Iris pigment epithelial cell (primary cell): ENCODE data around the gene TANGO2.

Experiments used
- DNase-seq: peaks from one replicate; pipeline ENCODE4 v3.0.0-alpha.2; 2011; ENCODE audit warnings: low read depth

Gene TANGO2

DNA sequence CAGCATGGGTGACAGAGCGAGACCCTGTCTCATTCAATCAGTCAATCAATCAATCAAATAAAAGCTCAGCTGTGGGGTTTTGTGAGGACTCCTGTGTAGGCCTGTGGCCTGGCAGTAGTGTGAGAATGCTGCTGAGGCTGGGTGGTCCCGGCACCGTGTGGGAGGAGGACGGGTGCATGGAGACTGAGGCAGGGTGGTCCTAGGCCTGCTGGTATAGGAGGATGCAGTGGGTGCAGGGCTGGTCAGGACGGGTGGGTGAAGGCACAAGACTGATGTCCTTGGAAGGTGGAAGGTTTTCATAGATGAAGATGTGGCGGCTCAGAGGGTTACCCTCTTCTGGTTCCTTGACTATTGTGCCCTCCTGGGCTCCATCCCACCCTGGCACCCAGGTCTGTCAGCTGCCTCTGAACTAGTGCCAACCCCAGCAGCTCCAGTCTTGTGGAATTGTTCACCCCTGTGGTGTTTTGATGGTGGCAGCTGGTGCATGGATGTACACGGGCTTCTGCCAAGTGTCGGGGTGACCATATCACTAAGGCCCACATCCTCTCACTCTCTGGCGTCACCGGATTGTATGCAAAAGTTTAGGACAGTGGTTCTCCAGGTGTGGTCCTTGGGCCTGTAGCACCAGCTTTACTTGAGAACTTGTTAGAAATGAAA lies 23.7 kb downstream of the TANGO2 start:
- no peak for DNase-seq

DNA sequence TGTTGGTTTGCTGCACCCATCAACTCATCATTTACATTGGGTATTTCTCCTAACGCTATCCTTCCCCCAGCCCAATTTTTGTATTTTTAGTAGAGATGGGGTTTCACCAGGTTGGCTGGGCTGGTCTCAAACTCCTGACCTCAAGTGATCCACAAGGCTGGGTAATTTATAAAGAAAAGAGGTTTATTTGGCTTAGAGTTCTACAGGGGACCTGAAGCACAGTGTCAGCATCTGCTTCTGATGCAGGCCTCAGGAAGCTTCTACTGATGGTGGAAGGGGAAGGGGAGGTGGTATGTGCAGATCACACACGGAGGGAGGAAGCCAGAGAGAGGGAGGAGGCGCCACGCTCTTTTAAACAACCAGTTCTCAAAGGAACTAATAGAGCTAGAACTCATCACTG lies 25.8 kb downstream of the TANGO2 start:
- DNase-seq: no peak

DNA sequence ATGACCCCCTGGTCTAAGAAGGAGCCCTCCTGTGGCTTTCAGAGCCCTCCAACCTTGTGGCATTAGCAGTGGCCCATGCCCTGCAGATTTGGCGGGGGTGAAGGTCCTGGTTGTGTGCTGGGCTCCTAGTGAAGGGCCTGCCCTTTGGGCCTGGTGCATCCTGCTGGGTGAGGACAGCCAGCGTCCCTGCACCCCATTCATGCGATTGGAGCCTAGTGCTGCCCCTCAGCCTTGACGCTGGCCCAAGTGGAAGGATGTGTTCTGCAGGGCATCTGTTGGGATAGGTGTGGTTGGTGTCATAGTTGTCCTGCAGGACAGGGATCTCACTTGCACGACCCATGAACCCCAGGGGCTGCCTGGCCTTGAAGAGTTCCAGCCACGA lies 31.0 kb downstream of the TANGO2 start:
- DNase-seq: no peak

DNA sequence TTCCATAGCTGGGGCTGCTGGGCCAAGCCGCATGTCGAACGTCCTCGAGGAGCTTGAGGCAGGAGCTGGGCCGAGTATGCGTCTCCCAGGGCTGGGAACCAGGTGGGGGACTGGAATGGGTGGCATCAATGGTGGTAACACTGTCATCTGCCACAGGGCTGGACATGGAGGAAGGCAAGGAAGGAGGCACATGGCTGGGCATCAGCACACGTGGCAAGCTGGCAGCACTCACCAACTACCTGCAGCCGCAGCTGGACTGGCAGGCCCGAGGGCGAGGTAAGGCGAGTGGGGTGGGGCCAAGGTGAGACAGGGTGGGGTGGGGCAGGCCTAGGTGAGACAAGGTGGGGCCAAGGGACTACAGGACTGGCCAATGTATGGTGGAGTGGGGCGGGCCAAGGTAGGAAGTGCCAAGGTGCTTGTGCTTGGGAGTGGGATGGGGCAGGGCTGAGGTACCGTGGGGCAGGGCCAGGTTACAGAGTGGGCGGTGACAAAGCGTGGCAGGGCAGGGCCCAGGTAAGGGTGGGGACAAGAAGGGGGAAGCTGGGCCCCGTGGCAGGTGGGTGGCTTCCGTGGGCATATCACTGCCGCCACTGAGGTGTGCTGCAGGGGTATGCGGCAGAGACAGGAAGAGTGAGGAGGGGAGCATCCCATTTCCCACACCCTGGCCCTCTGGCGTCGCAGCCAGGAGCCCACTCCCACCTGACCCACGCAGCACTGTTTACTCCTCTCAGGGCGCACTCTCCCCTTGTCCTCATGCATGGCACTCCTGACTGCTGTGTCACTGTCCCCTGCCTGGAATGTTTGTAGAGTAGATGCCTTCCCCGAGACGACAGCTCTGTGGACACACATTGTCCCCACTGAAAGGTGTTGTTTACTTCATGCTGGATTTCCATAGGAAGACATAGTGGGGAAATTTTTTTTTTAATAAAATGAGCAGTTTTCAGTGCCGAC lies 31.7 kb downstream of the TANGO2 start:
- DNase-seq: no peak

DNA sequence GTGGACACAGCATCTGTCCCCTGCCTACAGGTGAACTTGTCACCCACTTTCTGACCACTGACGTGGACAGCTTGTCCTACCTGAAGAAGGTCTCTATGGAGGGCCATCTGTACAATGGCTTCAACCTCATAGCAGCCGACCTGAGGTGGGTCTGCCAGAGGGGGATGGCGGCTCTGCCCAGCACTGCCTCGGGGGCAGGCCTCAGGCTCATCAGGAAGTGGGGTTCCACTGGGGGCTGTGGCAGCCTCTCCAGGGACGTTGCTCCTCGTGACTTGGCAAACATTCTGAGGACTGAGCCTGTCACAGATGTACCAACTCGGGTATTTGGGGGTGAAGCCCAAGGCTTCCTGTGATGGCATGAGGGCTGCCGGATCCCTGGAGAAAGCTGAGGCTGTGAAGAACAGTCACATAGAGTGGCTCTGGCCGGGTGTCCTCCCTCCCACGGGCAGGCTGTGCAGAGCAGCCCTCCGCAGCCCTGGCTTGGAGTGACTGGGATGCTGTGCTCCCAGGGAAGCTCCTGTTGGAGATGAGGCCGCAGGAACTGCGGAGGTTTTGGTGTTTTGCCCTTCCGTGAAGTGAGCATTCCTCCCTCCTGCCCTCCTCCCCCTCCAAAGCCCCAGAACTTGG lies 32.6 kb downstream of the TANGO2 start:
- no peak for DNase-seq

GRCh38 chr22:20054034-20054427 lies 33.1 kb downstream of the TANGO2 start:
- no peak for DNase-seq

- DNase-seq: no peak
Observed at GRCh38 chr22:20054485-20054884, 33.6 kb downstream of the TANGO2 start.

DNA sequence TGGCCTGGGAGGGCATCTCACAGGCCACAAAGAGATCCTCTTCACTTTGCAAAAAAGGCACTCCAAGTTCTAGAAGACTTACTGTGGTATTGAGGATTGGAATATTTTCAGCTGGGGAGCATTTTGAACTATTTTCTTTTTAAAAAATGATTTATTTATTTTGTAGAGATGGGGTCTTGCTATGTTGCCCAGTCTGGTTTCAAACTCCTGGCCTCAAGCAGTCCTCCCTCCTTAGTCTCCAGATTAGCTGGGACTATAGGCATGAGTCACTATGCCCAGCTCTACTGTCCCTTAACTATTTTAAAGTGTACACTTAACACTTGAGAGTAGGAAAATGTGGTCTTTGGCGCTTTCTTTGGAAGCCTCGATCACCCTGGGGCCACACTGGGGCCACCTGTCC lies 34.2 kb downstream of the TANGO2 start:
- DNase-seq: no peak

- no peak for DNase-seq
Observed at GRCh38 chr22:20055654-20056053, 34.7 kb downstream of the TANGO2 start.

DNA sequence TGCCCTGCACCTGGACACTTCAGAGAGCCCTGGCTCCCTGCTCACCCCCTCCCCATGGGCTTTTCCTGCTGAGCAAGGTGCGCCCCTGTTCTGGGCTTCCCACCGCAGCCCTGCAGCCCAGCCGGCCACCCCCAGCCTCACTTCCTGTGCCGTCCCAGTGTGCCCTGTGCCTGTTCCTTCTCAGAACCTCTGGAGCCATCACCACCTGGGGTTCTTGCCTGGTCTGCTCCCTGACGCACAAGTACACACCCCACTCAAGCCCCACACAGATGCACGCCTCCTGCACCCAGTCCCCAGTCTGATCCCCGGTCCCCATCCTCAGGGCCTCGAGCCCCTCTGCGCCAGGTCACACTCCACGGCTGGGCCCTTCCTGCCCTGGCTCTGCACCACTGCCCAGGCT lies 35.3 kb downstream of the TANGO2 start:
- DNase-seq: no peak

- no peak for DNase-seq
Observed at GRCh38 chr22:20056696-20057386, 35.9 kb downstream of the TANGO2 start.

- no peak for DNase-seq
Observed at GRCh38 chr22:20057596-20058268, 36.8 kb downstream of the TANGO2 start.

- no peak for DNase-seq
Observed at GRCh38 chr22:20058989-20059770, 38.3 kb downstream of the TANGO2 start.

GRCh38 chr22:20060700-20061480 lies 40.0 kb downstream of the TANGO2 start:
- no peak for DNase-seq

DNA sequence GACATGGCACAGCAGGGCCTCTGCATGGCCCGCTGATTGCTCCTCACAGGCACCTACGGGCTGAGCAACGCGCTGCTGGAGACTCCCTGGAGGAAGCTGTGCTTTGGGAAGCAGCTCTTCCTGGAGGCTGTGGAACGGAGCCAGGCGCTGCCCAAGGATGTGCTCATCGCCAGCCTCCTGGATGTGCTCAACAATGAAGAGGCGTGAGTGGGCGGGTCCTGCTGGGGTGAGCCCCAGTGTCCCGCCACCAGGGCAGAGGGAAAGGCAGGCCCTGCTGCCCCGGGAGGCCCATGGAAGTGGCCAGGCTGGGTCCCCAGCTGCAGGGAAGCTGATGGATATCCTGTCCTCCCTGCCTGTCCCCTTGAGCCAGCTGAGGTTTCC lies 40.6 kb downstream of the TANGO2 start:
- DNase-seq: peak; percentile 36

DNA sequence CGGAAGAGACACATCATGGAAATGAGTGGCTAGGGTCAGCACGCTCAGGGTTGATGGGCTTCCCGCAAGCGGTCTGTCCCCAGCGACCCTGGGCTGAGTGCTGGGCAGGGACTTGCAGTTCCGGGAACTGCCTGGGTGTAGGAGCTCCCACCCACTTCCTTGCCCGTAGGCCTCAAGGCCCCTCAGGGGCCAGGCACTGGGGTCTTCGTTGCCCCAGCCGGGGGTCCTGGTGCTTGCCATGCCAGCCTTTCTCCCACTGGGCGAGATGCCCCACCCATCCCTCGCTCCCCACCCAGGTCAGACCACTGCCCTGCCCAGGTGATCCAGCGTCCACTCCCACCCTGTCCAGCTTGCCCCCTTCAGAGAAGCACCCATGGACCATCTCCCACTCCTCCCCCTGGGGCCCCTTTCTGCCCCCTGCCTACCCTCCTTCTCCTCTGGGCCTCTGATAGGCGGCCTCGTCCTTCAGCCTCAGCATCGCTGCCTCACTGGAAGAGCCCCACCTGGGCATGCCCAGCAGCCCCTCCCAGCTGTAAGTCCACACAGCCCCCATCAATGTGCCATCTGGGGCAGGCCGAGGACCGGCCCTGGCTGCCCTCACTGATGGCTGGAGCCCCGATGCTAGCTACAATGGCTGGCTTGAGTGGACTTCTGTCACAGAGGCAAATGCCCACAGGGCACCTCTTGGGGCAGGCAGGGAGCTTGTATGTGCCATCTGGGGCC lies 41.3 kb downstream of the TANGO2 start:
- DNase-seq: no peak

GRCh38 chr22:20062766-20063083 lies 41.8 kb downstream of the TANGO2 start:
- peak; percentile 91 for DNase-seq

- DNase-seq: no peak
Observed at GRCh38 chr22:20063271-20064139, 42.6 kb downstream of the TANGO2 start.

- no peak for DNase-seq
Observed at GRCh38 chr22:20064140-20064480, 43.2 kb downstream of the TANGO2 start.
